Activated gamma-delta T cell treated with Interleukin-2 at 50 U/mL for 16 hours (primary cell): ENCODE measurements around the gene MOV10.

Experiments
- DNase-seq: peaks from one replicate; pipeline ENCODE4 v3.0.0-alpha.2; 2020

MOV10 gene

DNA sequence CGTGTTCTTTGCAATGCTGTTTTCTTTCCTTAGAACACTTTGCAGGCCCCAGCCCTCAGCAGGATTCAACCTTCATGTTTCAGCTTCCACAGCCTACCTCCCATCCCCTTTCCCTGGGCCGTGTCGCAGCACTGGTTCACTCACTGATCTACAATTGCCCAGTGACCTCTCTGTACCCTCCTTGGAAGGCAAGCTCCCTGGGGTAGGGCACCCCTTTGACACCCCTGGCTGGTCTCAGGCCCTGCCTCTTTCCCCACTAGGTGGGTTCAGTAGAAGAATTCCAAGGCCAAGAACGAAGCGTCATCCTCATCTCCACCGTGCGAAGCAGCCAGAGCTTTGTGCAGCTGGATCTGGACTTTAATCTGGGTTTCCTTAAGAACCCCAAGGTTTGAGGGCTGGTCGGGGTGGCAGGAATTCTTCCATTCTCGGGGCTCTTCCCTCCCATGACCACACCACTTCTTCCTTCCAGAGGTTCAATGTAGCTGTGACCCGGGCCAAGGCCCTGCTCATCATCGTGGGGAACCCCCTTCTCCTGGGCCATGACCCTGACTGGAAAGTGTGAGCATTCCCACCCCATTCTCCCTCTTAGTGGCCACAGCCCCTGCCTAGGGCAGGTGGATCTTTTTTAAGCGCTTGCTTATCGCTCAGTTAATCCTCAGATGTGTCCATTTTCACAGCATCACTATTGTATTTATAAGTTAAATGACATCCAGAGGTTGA is 25.1 kb downstream of the MOV10 start:
- no peak for DNase-seq

DNA sequence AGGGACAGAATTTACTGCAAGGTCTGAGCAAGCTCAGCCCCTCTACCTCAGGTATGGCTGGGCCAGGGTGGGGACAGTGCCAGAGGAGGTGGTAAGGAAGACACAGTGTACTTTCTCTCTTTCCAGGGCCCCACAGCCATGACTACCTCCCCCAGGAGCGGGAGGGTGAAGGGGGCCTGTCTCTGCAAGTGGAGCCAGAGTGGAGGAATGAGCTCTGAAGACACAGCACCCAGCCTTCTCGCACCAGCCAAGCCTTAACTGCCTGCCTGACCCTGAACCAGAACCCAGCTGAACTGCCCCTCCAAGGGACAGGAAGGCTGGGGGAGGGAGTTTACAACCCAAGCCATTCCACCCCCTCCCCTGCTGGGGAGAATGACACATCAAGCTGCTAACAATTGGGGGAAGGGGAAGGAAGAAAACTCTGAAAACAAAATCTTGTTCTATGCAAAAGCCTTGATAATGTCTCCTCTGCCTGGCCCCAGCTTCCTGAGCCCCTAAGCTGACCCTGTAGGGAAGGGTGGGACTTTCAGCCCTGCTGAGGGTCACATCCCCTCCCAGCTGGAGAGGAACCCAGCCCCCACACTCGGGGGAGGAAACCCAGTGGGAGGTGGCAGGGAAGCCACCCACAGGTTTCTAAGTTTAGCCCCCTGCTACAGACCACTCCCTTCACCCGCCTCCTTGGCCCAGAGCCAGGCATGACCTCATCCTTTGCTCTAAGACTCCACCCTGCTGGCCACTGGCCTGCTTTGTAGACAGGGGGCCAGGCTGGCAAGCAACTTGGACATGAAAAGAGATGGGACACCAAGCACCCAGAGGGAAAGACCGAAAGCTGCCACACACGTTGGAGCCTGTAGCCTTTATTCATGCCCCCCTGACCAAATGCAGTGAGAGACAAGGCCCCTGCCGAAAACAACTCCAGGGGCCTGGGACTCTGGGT is 26.1 kb downstream of the MOV10 start:
- peak; percentile 69 for DNase-seq

DNA sequence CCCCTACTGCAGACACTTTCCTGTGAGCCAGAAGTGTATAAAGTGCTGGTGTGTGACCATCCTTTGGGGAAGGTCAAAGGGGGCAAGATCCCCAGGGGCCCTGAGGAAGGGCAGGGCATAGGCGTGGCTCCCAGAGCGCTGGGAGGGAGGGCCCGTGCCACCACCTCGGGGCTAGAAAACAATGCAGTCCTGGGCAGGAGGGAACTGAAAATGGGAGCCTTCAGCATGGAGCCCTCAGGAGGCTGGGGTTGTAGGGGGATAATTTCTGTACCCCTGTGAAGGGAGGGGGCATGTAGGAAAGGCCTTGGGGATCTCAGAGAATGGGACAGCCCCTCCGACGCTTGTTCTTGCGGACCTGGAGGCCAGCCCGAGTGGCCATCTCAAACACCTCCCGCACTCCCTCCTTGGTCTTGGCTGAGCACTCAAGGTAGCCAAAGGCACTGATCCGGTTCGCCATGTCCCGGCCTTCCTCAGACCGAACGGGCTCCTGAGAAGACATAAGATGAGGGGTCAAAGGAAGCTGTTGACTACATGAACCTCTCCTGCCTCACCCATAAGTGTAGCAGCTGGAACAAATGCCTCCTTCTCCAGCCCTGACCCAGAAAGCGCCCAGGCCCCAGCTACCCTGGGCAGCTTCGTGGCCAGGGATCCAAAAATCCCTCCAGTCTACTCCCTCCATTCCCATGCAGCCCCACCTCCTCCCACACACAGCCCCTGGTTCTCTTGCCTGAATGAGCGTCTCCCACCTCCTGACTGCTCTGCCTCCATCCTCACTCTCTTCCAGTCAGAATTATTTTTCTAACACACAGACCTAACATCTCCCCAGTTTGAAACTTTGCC is 27.0 kb downstream of the MOV10 start:
- no peak for DNase-seq

DNA sequence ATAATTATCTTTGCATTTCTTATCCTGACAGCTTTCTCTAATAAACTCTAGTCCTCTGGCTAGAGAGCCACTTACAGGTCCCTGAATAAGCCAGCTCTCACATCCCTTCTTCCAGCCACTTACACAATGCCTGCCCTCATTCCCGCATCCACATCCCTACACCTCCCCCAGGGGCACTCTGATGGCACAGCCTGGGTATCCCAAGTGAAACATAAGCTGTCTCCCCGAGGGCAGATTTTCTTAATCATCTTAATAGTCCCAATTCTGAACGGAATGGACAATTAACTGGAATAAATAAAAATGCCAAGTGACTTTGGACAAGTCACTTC is 27.6 kb downstream of the MOV10 start:
- DNase-seq, result no peak

DNA sequence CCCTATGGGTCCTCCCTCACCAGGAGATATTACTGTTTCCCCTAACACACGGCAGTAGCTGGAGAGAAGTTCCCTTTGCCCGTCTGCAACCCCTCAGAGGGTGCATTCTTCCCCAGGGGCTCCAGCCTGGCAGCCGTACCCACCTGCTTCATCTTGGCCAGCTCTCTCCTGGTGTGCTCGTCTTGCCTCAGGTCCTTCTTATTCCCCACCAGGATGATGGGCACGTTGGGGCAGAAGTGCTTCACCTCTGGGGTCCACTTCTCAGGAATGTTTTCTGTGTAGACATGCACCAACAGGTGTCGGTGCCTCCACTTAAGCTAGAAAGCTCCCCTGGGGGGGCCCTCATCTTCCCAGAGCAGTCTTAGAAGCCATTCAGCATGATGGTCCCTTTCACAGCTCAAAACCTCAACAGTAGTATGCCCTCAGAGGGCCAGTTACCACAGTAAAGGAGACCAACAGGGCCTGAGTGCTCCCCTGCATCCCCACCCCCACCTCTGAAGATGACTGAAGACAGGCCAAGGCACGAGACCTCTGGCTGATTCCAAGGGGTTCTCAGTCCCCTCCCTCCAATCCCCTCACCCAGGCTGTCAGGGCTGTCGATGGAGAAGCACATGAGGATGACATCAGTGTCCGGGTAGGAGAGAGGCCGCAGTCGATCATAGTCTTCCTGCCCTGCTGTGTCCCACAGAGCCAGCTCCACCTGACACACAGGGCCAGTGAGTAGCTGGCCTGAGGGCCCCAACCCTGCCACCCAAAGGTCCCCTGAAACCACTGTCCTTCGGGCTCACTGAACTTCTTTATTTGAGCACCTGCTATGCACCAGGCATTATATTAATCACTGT is 28.2 kb downstream of the MOV10 start:
- no peak for DNase-seq

DNA sequence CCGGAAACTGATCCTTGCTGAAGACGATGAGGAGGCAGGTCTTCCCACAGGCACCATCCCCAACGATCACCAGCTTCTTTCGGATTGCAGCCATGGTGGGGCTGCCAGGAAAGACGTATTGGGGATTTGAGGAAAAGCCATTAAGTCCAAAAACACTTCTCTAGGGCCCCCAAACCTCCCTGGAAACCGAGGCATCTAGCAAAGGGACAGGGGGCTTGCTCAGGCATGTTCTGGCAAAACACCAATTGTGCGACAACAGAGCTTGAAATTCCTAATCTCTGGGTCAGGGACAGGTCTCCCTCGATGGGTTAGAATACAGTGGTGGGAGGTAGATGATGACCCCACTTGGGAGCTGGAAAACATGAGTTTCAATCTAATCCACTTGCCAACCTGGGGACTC is 29.2 kb downstream of the MOV10 start:
- DNase-seq, result no peak

DNA sequence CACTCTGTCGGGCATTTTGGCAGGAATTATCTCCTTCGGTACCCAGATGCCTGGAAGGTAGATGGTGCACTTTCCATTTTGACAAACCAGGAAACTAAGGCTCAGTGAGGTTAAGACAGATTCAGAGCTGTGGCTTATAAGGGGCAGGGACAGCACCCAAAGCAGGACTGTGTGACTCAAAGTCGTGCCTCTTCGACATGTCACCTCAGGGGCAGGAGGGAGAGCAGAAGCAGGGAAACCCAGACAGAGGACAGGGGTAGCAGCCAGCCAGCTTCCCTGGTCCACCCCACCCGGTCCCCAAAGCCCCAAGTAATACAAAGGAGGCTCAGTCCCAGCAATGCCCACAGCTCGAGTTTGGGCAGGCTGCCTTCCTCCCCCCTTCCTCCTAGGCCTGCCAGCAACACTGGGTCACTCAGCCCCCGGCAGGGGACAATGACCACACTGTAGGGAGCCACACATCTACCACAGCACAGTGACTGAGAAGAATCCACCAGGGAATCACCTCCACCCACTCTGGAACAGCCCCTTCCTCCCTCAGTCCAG is 30.0 kb downstream of the MOV10 start:
- DNase-seq, result no peak

DNA sequence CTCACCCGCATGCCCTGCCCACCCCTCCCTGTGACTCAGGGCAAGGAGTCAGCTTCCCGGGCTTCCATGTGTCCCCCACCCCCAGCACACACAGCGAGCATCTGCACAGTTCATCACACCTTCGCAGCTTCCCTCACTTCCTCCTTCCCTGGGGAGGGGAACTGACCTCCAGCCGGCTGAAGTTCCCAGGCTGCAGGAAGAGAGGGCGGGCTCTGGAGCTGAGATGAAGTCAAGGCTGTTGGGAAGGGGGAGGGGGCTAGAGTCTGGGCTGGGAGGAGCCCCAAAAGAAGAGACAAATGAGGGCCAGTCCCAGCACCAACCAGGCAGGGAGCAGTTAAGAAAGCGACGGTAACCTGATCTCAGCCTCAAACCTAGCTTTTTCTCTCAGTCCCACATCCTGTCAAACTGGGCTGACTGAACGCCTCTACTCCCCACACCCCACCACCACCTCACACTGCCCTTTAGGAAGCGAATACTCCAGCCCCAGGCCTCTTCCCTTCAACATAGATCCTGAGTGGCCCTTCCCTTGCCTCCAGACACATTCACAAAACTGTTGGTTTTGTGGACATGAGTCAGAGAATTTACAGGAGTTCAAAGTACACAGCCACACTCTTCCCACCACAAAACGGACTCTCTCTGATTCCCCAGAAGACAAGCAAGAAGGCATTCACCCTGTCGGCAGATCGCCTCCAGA is 30.6 kb downstream of the MOV10 start:
- peak; percentile 36 for DNase-seq

DNA sequence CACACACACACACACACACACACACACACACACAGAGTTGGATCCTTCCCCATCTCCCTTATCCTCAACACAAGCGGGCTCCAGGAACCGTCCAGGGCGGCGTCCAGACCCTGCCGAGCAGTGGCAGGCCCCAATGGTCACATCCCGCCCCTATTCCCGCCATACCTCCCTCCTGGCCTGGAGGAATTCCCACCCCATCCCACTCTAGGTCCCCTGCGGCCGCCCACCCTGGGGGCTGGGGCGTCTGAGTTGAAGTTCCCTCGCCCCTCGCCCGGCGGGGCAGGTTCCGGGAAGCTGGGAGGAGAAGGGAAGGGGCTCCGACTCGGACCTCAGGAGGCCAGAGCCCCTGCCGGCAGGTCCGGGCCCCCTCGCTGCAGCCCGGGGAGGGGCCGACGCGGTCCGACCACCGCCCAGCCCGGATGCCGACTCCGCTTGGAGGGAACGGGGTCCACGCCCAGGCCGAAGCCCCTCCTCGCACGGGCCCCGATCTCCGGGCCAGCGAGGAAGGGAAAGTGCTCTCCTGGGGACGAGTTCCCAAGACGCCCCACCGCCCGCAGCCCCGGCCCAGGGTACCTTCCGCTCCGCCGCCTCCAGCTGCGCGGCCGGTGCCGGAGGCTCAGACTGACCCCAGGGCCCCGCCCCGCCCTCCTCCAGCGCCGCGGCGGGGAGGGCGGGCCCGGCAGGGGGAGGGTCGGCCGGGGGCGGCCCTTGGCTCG is 32.2 kb downstream of the MOV10 start, which contains the start of gene RHOC:
RHOC (minus strand) TSS at position 623 of the 716 bp plus-strand sequence. CDS start 3,328 bp downstream, outside the sequence.
- DNase-seq, result peak; percentile 27

DNA sequence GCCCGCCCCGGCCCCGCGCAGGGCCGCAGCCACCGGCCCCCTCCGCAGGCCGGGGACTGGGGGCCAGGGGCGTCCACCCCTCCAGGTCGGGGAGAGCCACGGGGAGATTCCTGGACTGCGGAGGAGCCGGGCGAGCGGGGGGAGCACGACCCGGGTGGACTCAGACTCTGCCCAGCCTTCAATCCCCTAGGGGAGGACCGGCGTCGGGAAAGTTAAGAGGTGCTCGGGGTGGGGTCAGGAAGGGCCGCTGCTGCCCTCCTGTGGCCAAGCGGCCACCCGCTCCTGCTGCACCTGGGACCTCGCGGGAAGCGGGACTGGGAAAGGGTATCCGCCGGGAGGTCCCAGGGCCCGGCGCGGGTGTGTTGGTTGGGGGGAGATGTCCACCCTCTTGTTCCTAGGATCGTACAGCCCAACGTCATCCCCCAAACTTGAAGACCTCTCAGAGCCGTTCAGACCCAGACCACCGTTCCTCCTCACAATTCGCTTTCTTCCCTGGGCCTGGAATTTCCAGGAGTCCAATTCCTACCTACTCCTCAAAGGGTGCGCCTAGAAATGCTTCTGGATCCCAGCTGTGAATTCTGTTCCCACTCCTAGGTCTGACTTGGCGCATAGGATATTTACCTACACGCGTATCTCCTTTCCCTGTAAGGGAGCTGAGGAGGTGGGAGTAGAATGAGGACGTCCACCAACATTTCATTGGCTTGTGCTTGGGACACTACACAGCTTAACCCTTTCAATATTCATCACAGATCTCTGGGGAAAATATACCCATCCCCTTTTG is 33.0 kb downstream of the MOV10 start:
- peak; percentile 55 for DNase-seq

DNA sequence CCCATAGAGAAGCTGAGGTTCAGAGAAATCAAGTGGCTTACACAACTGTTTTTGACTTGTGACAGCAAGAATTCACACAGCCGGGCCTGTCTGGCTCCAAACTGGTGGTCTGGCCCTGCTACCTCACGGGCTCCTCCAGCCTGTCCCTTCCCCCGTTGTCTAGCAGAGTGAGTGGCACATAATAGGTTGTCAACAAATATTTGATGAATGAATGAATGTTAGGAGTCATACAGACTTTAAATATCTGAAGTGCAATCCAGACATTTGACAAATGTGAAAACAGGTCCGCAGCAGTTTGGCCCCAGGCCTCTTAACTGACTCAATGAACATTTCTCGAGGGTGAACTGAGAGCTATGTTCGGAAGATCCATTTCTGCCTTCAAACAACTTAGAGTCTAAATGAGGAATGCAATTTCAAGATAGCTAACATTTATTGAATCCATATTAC is 33.6 kb downstream of the MOV10 start:
- no peak for DNase-seq

DNA sequence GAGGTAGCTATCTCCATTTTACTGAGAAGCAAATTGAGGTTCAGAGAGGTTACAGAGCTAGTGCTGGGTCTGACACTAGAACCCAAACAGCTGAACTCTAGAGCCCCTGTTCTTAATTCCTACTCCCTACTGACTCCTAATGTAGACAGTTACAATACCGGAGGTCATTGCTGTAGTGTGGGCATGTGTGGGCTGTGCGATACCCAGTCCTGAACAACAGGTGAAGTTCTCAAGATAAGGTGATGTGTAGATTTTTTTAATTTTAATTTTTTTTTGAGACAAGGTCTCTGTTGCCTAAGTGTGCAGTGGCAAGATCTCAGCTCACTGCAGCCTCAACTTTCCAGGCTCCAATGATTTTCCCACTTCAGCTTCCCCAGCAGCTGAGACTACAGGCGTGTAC is 34.0 kb downstream of the MOV10 start:
- DNase-seq, result no peak

DNA sequence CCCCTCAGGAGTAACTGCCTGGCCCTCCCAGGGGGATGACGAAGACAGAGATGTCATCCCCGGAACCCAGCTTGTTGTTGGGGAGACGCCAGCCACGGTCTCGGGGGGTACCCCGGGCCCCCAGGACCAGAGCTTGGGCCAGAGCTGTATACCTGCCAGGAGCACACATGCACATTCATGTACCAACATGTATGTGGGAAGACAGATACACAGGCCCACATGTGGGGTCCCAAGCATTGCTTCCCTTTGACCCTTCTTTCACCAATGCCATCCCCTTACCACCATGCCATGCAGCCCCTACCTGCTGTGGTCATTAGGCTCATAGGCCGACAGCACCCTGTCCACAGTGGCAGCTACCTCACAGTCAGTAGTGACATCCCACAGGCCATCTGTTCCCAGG is 35.7 kb downstream of the MOV10 start:
- DNase-seq, result no peak

DNA sequence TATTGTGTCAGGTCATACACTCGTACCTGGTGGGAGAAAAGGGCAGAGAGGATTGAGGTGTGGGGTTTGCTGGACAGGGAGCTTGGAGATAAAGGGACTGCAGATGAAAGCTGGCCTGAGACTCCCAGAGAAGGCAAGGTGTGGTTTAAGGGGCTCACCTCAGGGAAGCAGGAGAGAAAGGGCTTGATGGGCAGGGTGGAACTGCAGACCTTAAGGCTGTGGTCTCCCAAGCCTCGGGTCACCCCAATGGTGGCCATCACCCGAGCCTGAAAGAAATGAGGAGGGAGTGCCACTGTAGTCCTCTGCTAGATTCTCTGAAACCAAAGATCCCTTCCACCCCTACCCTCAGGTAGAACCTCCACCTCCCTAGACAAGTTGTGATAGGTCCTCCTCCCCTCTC is 36.1 kb downstream of the MOV10 start:
- DNase-seq, result no peak

DNA sequence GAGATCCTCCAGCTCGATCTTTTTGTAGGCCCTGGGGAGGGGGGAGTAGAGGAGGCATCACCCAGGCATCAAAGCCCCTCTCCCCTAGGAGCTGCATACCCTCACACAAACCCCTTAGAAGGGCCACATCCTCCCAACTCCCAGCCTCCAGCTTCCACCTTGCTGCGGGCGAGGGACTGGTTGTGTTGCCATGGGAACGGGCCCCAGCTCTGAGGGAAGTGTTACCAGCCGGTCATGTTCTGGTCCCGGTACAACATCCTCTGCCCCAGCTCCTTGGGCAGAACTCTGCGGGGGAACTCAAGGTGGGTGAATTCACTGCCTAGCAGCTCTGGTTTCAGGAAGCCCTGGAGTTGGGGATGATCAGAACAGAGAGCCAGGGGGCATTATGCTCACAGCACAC is 36.6 kb downstream of the MOV10 start:
- DNase-seq, result no peak

DNA sequence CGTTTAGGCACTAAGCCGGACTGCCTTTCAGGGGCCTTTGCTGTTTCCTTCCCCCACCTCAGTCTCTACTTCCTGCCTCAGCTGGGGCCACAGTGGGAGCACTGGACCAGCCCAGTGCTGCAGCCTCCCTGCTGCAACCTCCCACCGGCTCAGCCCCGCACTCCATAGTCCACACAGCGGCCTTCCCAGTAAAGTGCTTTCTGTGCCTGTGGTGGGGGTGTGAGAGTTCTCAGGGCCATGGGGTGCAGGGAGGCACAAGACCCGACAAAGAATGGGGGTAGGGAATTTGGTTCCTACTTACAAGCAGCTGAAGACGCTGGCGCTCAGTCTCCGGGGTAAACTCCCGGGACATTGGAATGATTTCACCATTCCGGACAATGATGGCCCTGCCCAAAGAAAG is 37.2 kb downstream of the MOV10 start:
- no peak for DNase-seq

DNA sequence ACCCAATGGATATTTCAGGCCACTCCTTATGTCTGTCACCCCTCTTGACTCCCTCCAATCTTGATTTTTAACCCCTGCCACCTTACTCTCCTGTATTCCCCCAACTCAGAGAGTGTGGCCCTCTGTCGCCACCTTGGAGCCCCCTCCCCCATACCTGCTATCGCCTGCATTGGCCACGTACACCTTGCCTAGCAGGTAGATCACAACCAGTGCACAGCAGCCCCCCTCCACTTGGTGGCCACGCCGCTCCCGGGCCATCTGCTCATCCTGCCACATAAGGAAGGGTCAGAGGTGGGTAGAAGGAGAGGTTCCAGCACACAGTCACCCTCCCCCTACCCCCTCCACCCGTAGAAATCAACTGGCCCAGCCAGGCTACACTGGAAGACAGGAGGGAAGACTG is 37.7 kb downstream of the MOV10 start:
- DNase-seq, result no peak

DNA sequence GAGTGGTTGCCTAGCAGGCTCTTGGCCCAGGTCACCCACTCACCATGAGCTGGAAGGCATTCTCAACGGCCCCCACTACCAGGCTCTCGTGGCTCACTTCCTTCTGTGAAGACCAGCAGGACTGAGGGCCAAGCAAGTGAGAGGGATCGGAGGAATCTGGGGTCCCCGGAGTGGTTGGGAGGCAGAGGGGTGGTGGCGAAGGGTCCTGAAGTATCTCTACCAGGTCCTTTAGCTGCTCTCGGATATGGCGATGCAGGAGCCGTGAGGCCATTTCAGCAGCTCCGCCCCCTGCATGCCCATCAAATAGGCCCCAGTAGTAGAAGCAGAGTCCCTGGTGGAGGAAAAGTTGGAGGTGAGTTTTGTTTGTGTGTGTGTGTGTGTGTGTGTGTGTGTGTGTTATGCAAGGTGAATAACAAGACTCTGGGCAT is 38.3 kb downstream of the MOV10 start:
- no peak for DNase-seq

DNA sequence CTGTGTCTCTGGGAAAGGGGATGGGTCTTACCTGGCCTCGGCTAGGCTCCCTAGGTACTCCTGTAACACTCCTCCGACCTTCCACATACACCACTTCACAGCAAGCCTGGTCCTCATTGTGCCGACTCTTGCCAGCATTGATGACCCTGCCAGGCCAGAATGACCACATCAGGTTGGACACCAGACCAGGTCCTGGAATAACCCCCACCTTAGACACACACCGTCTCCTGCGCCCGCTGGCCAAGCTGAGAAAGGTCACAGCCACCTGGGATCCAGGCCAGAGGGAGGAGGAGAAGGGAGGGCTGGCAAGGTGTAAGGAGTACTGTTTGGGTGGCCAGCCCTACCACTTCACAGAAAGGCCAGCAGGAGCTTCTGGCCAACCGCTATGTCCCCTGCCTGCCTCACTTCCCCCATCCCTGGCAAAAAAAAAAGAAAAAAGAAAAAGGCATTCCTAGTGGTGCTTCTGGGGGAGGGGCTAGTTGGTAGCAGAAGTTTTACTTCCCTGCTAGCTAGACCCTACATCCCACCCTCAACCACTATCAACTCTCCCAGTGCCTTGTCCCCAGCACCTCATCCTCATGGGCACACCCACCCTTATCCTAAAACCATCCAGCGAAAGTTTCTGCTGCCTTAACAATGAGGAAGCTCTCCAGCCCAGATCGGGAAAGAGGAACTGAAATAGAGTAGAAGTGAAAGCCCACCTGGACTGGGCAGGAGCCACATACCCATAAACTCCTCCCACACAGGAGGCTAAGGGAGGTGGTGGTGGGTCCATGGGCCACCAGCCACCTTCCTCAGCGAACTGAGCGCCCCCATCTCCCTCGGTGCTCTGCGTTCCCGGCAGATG is 39.2 kb downstream of the MOV10 start:
- DNase-seq, result no peak
